Fibroblast of pulmonary artery (primary cell): ENCODE results near the gene FAAP24.
"Not testable (repeated sequence)": the region's sequence is repeated elsewhere in the genome, so short reads cannot be mapped to it uniquely, and the experiment has no call there.

Experiments
- DNase-seq: peaks from one replicate; pipeline ENCODE4 v3.0.0-alpha.2; 2010; ENCODE audit warnings: low read depth
- H3K4me3 ChIP-seq: replicated peaks from 2 replicates; pipeline ENCODE4 v1.5.1; 2011; ENCODE audit warnings: low read depth, mild to moderate bottlenecking, control low read depth, low read length, moderate library complexity
- TF ChIP-seq, protein P1 (sequence below): IDR thresholded peaks from 2 replicates; pipeline ENCODE4 v1.5.1; 2011; ENCODE audit warnings: mild to moderate bottlenecking, control low read depth, low read length, inconsistent platforms; ENCODE audit errors: missing control alignments

FAAP24 gene

DNA sequence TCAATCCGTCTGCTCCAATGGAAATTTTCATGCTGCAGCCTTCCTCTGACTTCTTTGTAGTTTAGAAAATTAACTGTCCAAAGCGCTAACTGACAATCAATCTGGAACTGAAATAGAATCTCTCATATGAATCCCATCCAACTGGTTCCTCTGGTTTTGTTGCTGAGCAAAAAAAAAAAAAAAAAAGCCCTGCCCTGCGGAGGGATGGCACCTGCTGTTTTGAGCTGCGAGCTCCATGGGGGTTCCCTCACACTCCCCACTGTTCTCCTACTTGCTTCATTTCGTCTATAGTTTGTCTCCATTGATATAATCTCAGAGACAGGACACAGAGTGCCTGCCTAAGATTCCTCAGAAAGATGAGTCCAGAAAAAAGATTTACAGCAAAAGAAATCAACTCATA lies 33.4 kb downstream of the FAAP24 start:
- TF ChIP-seq, protein P1, sequence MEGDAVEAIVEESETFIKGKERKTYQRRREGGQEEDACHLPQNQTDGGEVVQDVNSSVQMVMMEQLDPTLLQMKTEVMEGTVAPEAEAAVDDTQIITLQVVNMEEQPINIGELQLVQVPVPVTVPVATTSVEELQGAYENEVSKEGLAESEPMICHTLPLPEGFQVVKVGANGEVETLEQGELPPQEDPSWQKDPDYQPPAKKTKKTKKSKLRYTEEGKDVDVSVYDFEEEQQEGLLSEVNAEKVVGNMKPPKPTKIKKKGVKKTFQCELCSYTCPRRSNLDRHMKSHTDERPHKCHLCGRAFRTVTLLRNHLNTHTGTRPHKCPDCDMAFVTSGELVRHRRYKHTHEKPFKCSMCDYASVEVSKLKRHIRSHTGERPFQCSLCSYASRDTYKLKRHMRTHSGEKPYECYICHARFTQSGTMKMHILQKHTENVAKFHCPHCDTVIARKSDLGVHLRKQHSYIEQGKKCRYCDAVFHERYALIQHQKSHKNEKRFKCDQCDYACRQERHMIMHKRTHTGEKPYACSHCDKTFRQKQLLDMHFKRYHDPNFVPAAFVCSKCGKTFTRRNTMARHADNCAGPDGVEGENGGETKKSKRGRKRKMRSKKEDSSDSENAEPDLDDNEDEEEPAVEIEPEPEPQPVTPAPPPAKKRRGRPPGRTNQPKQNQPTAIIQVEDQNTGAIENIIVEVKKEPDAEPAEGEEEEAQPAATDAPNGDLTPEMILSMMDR: no peak
- no peak for DNase-seq
- H3K4me3 ChIP-seq: no peak overlapping the region

DNA sequence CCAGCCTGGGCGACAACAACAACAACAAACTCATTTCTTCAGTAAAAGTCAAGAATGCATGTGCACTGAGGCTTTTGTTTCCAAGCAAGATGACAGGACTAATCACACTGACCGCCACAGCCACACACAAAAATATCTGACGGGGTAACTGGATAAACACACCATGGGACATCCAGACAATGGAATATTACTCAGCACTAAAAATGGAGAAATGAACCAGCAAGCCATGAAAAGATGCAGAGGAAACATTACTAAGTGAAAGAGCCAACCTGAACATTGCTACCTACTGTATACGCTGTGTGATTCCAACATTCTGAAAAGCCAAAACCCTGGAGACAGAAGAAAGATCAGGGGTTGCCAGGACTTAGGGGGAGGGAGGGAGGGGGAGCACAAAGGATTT lies 36.7 kb downstream of the FAAP24 start:
- H3K4me3 ChIP-seq: no peak overlapping the region
- no peak for DNase-seq
- TF ChIP-seq, protein P1: no peak

DNA sequence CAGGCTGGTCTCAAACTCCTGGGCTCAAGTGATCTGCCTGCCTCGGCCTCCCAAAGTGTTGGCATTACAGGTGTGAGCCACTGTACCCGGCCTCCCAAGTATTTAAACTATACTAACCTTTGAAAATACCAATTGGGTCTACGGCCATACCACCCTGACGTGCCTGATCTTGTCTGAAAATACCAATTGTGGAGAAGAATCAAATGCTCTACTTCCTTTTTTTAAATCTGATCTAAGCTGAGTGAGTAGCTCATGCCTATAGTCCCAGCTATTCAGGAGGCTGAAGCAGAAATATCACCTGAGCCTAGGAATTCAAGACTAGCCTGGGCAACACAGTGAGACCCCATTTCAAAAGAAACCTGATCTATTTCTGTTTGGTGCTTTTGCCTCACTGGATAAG lies 38.8 kb downstream of the FAAP24 start:
- H3K4me3 ChIP-seq, DNase-seq: not testable (repeated sequence)

DNA sequence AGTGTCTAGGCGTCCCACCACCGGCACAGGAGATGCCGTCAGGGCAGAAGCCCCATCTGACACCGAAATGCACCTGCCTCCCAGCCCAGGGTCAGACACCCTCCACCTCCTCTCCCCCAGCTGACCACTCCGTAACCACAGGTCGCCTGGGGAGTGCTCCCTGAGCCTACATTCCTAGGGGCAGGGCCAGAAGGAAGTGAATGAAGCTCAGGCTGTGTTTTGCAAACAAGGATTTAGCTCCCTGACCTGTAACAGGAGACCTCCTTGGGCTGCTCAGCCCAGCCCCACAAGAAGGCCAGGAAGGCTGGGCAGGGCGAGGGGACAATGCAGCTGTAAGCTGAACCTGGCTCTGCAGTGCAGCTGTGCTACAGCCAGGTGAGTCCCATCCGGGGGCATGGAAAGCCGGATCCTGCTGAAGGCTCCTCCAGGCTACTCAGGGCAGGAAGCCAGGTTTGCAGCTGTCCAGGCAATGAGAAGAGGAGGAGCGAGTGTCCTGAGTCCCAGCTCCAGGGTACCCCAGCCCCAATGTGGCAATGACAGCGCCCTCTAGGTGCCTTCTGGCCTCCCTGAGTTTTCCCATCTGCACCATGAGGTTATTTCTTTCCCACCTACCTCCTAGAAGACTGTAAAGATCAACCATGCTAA lies 50.6 kb downstream of the FAAP24 start:
- no peak overlapping the region for H3K4me3 ChIP-seq
- DNase-seq: no peak
- TF ChIP-seq, protein P1: no peak

DNA sequence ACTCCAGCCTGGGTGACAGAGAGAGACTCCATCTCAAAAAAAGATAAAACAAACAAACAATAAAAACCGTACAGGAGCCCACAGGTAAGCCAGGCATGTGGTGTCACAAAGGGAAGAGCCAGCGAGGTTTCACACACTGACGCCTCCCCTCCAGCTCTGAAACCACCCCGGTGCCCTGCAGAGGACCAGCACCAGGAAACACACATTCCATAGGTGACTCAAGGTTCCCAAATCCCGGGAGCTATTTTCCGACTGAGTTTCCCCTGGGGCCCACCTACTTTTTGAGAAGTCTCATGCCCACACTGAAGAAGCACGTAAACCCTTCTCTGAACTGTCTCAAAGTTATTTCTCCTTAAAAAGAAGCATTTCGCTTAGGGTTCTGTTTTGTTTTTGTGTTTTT lies 52.4 kb downstream of the FAAP24 start:
- DNase-seq: no peak
- no peak overlapping the region for H3K4me3 ChIP-seq
- TF ChIP-seq, protein P1: no peak

DNA sequence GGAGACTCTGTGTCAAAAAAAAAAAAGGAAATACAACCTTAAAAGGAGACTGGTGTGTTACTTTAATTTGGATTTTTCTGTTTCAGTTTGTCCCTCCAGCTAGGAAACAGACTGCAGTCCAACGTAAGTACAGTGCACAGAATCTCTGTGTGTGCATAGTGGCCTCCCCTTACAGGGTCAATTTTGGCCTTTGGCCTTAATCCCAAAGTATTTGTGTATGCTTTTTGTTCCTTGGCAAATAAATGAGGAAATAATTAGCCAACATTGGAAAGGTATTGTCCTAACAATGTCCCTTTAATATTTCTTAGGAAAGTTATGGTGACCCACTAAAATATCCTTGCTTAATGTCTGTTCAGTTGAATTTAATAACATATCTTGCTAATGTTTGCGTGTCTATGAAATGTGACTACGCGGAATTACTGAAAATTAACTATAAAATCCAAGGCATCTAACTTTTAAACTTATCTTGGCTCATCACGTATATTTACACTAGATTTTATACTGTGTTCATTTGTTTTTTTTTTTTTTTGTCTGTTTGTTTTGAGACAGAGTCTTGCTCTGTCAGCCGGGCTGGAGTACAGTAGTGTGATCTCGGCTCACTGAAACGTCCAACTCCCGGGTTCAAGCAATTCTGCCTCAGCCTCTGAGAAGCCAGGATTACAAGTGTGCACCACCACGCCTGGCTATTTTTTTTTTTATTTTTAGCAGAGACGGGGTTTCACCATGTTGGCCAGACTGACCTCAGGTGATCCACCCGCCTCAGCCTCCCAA lies 53.6 kb downstream of the FAAP24 start:
- not testable (repeated sequence) for H3K4me3 ChIP-seq, DNase-seq

DNA sequence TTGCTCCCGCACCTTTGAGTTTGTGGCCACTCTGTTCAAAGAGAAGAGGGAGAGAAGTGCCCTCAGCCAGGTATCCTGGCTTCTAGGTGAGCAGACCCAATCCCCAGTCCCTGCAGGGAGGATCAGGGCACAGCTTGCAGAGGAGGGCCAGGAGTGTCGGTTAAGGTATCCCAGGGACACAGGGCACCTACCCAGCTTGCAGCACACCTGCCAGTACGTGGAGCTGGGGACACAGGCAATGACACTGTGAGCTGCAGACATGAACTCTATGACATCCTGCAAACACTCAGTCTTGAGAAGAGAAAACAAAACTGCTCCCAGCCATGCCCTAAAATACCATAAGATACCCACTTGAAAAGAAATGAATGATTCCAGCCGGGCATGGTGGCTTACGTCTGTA lies 54.6 kb downstream of the FAAP24 start:
- not testable (repeated sequence) for H3K4me3 ChIP-seq, DNase-seq
